Measurements from ENCODE around the gene SYP.

Gene SYP

DNA sequence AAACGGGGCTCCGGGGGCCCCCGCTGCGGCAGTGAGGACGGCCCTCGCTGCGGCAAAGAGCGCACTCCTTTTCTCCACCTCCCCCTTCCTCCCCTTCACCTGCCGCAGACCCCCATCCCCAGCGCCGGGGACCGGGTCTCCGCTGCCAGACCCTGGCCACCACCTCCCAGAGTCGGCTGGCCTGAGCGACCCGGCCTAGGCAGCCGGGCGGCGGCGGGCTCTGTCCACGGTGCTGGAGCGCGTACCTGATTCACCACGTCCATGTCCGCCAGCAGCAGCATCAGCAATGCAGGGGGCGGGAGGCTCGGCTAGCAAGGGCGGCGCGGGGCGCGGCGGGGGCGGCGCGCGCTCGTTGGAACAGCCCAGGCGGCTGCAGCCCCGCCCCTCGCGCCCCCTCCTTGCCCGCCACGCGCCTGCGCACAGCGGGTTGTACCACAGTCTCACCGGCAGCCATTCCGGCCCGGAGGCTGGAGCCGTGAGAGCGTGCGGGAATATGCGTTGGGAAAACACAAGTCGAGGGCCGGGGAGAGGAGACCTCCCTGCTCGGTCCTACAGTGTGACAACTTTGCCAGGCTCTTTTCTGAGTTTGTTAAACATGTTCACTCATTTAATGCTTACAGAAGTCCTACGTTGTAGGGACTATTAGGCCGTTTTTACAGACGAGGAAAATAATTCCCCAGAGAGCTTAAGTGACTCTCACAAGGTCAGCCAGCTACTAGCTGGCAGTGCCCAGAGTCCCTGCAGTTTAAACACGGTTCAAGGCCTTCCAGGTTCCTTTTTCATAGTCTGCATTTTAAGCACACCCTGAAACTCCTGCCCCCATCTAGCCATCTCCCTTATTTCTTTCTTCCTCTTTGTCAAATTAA, at the start of gene SYP:
TSS of gene SYP (minus strand) at position 288 of the 866 bp plus-strand sequence. CDS start at position 281, 7 bp downstream.
- peak; percentile 85 to 88 for DNase-seq

DNA sequence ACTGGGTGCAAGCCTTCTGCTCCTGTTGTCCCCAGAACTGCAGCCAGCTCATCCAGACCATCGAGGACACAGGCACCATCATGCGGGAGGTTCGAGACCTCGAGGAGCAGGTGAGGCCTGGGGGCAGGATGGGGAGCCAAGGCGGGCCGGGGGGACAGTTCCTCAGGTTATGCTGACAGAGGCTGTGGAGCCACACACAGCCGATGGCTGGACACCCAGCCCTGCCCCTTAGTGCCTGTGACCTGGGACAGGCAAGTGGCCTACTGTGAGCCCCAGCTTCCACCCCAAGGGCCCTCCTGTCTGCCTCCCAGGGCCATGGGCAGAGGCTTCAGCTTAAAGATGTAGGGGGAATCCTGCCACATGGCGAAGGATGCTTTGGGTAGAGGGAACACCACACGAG, 49.6 kb upstream of the SYP start:
- no peak for DNase-seq

DNA sequence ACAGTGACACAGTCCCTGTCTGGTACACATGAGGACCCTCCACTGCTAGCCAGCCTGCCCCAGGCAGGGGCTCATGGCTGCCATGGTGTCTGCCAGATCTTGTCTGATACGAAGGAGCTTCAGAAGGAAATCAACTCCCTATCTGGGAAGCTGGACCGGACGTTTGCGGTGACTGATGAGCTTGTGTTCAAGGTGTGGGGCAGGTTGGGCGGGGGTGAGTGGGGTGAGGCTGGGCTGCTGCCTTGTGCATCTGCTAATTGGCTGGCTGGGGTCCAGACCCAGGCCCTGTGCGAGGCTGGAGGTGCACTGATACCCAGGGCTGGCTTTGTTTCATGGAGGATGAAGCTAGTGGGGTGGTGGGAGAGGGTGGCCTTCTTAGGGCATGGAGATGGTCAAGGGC, 49.1 kb upstream of the SYP start:
- no peak for DNase-seq

DNA sequence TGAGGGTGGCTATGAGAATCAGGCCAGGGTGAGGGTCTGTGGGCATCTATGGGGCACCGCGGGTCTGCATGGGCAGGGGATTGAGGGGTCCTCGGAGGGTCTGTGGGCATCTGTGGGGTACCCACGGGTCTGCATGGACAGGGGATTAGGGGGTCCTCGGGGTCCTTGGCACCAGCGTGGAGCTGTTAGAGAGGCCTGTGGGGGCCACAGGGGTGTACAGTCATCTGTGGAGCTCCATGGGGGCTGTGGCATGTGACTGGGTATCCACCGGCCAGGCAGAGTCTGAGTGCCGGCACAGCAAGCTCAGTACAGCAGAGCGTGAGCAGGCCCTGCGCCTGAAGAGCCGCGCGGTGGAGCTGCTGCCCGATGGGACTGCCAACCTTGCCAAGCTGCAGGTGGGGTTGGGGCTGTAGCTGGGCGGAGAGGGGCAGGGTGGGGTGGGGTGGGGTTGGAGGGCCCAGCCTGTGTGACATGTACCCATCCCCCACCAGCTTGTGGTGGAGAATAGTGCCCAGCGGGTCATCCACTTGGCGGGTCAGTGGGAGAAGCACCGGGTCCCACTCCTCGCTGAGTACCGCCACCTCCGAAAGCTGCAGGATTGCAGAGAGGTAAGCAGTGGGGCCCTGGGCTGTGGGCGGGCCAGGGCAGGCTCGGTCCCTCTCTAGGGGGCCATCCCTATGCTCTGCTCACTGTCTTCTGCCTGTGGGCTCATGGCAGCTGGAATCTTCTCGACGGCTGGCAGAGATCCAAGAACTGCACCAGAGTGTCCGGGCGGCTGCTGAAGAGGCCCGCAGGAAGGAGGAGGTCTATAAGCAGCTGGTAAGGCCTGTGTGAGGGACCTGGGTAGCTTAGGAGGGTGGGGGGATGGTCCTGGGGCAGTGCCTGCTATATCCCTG, 48.2 kb upstream of the SYP start:
- DNase-seq = no peak

DNA sequence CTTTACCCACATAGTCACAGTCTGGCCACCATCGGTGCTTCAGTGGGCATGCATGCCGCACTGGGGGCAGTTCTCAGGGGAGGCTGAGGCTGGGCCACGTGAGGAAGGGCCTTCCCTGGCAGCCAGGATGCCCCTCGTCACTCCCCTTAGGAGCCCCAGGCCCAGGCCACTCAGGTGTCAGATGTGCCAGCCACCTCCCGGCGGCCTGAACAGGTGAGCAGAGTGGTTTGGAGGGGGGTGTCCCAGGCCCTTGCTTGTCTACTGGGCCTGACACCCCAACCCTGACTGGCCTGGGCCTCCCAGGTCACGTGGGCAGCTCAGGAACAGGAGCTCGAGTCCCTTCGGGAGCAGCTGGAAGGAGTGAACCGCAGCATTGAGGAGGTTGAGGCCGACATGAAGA, 47.4 kb upstream of the SYP start:
- no peak for DNase-seq

DNA sequence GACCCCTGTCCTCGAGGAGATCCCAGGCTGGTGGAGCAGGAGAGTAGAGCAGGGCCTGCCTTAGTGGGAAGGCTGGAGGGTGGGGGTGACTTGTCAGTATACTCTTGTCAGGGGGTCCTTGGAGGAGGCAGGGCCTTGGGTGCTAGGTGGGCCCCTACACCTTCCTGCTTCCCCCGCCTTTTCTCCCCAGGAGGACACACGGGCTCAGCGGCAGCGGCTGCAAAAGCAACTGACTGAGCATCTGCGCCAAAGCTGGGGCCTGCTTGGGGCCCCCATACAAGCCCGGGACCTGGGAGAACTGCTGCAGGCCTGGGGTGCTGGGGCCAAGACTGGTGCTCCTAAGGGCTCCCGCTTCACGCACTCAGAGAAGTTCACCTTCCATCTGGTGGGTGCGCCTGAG, 46.5 kb upstream of the SYP start:
- no peak for DNase-seq

DNA sequence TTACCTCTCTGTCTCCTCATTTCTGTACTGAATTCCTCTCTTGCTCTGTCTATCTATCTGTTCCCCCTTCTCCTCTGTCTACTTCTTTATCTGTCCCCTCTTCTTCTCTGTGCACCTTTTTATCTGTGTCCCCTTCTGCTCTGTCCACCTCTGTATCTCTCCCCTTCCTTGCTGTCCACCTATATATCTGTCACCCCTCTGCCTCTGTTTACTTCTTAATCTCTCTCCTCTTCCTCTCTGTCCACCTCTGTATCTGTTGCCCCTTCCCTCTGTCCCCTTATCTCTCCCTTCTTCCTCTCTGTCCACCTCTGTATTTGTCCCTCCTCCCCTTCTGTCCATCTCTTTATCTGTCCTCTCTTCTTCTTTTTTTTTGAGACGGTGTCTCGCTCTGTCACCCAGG, 44.2 kb upstream of the SYP start:
- no peak for DNase-seq

DNA sequence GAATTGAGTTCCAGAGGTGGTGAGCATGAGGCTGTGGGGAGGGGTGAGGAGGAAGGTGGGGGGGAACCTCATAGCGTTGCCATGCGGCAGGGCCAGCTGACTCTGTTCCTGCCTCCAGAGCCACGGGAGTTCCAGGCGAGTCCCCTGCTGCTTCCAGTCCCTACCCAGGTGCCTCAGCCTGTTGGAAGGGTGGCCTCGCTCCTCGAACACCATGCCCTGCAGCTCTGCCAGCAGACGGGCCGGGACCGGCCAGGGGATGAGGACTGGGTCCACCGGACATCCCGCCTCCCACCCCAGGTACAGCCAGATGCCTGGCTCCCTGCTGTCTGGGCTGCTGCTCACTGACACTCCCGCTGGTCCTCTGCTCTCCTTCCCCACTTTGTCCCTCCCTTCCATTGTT, 43.2 kb upstream of the SYP start:
- DNase-seq = no peak

DNA sequence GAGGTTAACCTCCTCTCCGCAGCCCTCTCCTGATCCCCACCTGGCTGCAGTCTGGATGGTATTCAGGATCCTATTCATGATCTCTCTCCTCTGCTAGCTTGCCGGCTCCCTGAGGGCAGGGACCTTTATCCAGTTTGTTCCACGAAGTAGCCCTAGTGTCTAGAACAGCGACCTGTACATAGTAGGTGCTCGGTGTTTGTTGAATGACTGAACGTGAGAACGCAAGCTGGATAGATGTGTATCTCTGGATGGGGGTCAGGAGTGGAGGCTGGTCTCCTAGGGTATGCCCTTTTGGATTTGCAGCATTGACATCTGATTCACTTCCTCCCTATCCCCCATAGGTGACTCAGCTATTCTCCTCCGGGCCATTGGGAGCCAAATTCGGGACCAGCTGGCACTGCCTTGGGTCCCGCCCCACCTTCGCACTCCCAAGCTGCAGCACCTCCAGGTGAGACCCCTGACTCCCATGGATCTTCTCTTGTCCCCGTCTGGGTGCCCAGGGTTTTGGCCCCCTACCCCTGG, 42.6 kb upstream of the SYP start:
- DNase-seq = no peak

DNA sequence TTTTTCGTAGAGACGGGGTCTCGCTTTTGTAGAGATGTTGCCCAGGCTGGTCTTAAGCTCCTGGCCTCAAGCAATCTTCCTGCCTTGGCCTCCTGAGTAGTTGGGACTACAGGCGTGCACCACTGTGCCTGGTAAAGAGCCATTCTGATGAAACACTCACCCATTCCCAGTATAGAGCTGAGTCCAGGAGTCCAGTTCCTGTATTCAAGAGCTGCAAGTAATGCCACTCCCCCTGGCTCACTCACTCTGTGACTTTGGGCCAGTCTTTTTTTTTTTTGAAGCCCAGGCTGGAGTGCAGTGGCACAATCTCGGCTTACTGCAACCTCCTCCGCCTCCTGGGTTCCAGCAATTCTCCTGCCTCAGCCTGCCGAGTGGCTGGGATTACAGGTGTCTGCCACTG, 38.7 kb upstream of the SYP start:
- DNase-seq = no peak

DNA sequence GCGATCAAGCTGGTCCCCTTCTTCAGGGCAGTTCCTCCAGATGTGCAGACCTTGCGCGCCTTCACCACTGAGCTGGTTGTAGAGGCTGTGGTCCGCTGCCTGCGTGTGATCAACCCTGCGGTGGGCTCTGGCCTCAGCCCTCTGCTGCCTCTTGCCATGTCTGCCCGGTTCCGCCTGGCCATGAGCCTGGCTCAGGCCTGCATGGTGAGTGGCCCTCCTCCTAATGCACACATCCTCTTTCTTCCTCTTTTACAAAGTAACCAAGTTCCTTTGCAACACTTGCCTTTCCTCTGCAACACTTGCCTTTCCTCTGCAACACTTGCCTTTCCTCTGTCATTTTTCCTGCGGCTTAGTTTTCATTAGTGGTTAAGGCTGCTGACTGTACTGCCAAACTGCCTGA, 37.1 kb upstream of the SYP start:
- DNase-seq = no peak

DNA sequence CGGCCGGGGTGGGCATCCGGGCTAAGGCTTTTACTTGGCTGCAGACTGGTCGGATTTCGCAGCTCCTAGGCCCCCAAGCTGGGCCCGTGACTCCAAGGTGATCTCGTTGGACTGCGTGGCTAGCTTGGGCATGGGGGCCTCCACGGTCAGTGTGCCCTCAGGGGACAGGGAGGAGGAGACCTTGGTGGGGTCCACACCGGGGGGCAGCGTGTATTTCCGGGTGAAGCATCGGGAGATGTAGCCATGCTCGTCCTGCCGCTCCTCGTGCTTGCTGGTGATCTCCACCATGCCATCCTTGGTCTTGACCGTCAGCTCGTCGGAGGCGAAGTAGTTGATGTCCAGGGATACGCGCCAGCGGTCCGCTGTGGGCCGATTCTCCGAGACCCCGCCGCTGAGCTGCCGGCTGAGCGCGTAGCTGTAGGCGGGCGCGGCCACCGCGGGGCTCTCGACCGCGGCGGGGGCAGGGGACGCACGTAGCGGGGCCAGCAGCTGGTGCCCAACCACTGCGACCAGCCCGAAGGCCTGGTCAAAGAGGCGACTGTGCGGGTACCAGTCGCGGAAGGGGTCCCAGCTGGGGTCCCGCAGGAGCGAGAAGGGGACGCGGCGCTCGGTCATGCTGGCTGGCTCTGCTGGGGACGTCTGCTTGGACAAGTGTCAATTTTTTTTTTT, 34.0 kb upstream of the SYP start:
- DNase-seq = no peak

DNA sequence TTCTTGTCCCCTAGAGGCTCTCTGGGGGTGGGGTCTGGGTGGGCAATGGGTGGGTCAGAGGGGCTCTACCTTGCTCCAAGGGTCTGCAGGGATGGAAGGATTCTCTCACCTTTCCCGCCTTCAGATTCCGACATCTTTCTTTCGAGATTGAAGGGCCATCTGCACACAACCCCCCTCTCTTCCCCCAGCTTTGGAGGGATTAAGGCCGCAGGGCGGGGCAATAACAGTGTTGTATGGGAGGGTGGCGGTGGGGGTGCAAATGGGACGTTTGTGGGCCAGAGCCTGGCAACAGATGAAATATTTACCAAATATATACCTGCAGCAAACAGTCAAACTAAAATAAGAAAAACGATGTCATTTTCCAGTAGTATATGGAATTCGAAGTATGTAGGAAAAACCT, 33.2 kb upstream of the SYP start, which contains the start of gene CACNA1F:
TSS of gene CACNA1F (minus strand) at position 165 of the 400 bp plus-strand sequence. CDS start at position 134, 31 bp downstream.
- DNase-seq = no peak

DNA sequence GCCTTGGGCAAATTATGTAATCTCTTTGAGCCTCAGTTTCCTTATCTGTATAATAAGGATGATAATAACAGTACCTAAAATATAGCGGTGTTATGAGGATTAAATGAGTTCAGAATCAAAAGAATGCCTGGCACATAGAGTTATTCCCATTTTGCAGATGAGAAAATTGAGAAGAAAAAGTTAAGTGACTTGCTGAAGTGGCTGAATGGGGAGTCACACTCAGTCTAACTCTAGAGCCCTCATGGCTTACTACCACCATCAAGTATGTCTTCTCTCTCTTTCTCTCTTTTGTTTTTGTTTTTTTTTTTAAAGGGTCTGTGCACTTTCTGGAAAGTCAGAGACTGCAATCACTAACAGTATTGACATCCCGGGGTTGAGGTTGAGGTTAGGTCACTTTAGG, 32.5 kb upstream of the SYP start:
- no peak for DNase-seq

DNA sequence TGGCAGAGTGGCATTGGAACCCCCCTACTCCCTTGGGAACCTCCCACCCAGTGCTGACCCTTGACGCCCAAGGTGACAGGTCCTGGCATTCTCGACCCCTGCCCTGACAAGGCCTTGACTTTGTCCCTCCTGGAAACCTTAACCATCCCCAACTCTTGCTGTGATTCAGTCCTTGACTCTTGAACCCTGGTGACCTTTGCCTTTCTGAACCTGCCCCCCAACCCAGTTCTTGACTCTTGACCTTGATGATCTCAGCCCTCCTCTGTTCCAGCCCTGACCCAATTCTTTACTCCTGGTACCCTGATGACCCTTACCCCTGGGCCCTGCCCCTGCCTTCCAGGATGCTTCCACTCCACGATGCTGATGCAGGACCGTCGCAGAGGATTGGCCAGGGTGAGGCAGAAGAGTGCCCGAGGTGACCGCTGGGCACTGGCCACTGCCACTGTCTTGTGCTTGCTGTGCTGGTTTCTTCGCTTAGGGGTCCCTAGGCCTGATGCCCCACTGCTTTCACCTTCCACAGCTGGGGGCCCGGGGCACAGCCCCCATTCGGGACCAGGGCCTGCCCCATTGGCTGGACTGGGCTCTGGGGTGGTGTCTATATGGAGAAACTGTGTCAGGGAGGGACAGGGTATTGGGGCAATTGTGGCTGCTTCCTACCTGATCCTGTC, 31.5 kb upstream of the SYP start:
- no peak for DNase-seq

DNA sequence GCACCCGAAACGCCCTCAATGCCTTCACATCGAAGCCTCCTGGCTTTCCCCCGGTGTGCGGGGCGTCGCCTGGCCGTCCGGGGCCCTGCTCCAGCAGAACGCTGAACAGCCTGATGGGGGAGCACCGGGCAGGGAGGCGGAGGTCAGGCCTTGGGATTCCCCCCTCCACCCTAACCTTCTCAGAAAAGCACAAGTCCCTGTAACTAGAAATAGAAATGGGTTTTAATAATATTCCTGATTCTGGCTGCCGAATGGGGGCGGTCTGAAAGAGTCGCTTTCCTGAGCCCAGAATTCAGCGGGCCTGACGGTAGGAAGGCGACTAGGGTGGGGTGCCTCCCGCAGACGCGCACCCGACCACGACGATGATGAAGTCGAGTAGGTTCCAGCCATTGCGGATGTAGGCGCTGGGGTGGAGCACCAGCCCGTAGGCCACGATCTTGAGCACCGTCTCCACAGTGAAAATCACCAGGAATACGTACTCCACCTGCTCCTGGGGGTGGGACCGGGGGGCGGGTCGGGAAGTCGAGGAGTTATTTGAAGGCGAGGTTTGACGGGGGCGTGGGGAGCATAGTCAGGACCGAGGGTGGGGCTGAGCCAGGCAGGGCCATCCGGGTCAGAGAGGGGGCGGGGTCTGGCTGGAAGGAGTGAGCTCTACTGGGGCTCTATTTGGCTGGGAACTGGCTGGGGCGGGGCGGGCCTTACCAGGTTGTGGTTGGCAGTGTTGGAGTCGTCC, 30.7 kb upstream of the SYP start:
- peak; percentile 50 for DNase-seq

DNA sequence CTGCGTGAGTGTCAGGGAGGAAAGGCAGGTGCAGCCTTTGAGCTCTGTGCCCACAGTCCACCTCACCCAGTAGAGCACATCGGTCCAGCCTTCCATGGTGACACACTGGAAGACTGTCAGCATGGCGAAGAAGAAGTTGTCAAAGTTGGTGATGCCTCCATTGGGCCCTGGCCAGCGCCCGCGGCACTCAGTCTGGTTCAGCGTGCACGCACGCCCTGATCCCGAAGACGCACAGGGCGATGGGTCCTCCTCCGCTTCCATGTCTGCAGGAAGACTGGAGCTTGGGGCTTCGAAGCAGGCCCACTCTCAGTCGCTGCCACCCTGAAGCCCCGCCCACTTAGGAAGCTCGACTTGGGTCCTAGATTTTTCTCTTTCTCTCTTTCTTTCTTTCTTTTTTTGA, 28.2 kb upstream of the SYP start:
- DNase-seq = no peak

DNA sequence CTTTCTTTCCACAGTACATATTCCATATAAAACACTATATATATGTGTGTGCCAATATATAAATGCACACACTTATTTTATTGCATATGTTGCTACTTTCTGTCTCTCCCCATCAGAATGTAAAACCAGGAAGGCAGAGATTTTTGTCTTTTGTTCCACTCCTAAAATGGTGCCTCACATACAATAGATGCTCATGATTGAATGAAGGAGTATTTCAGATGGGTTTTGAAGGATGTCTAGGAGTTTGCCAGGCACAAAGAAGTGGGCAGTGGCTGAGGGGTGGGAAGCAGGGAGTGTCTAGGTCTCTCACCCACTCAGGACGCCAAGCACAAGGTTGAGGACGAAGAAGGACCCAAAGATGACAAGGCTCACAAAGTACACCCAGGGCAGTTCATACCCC, 27.7 kb upstream of the SYP start:
- DNase-seq = no peak

DNA sequence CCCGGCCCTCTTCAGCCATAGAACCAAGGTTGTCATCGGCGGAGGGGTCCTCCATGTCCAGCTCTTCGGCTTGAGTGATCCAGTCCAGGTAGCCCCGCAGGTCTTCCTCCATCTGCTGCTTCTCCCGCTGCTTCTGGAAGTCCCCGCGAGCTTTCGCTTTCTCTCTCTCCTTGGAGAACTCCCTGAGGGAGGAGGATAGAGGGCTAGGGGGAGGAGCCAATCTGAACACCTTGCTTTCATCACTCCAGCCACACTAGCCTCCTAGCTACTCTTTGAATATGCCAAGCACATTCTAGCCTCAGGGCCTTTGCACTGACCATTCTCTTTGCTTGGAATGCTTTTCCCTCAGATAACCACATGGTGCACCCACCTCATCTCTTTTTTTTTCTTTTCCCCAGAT, 27.0 kb upstream of the SYP start:
- DNase-seq = no peak

DNA sequence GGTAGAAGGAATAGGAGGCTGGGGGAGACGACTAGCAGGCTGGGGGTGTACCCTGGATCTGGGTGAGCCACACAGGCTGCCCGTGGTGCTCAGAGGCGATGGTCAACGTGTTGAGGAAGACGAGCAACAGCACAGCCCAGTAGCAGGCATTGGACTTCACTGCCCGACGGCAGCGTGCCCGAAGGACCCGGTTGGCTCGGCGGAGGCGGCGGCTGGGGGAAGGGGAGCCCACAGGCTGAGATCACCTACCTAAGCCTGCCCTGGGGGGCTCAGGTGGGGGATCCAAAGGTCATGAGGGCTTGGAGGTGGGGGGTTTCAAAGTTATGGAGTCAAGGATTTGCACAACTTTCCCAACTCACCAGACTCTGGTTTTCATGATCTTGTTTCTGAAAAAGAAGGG, 25.9 kb upstream of the SYP start:
- DNase-seq = no peak

DNA sequence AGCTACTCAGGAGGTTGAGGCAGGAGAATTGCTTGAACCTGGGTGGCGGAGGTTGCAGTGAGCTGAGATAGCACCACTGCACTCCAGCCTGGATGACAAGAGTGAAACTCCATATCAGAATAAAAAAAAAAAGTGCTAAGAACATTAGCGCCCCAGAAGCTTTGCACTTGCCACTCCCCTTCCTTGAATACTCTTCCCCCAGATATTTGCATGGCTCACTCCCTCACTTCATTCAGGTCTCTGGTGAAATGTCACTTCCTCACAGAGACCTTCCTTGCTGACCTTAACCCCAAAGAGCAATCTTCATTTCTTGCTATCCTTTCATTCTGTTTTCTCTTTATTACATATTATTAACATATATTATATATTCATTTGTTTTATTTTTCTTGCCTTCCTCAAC, 21.9 kb upstream of the SYP start:
- no peak for DNase-seq

DNA sequence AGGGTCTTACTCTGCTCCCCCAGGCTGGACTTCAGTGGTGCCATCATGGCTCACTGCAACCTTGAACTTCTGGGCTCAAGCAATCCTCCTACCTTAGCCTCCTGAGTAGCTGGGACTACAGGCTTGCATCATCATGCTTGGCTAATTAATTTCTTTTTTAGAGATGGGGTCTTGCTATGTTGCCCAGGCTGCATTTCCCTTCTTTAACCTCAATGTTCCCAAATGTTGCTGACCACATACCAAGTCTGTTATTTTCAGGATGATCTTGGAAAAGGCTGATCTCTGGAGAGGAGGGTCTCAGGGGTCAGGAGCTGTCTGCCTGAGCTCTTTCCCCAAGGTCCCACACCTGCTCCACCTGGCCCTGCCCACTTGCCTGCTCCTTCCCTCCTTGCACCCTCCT, 20.1 kb upstream of the SYP start:
- DNase-seq = no peak

Data from stimulated activated CD4-positive, alpha-beta T cell treated with anti-CD3 and anti-CD28 coated beads, Interleukin-4, amount 100 ng/mL, for 4 hours (primary cell).